ENCODE data around the gene ST6GALNAC3.
"Not testable (repeated sequence)": the region's sequence is repeated elsewhere in the genome, so short reads cannot be mapped to it uniquely, and the experiment has no call there.

Gene ST6GALNAC3

DNA sequence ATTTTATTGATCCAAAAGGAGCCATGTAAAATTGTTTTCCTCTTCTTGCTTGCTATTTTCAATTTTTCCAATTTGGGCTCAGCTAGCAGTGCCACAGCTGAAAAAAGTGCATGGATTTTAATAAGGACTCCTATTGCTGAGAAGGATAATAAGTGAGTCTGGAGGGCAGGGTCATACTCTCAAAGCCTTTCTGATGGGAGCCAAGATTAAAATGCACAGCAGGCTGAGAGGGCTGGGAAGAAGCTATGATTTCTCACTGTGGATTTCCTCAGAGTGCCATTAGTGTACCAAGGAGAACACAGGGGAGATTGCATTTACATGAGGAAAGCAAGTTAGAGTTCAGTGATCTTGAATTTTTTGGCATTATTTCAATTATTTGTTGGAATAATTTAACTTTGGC is 261.3 kb downstream of the ST6GALNAC3 start:
- Histone ChIP-seq H3K27me3 (ENCODE audit: control insufficient read depth, insufficient read depth, low read length) (no peaks in the 10 kb centered on the region), H3K4me1 (ENCODE audit: control insufficient read depth, insufficient read depth, low read length) (peaks cover 6% of the 10 kb centered on the region), H3K9ac (ENCODE audit: low read depth, low read length) (no peak overlapping the region), H3K4me2 (ENCODE audit: low read length) (no peak overlapping the region), H3K36me3 (ENCODE audit: insufficient read depth, low read length) (no peaks in the 10 kb centered on the region), H3K4me3 (ENCODE audit: low read length) (no peak overlapping the region), H3K9me3 (replicated peaks; ENCODE audit: low read length) (no peaks in the 10 kb centered on the region)

DNA sequence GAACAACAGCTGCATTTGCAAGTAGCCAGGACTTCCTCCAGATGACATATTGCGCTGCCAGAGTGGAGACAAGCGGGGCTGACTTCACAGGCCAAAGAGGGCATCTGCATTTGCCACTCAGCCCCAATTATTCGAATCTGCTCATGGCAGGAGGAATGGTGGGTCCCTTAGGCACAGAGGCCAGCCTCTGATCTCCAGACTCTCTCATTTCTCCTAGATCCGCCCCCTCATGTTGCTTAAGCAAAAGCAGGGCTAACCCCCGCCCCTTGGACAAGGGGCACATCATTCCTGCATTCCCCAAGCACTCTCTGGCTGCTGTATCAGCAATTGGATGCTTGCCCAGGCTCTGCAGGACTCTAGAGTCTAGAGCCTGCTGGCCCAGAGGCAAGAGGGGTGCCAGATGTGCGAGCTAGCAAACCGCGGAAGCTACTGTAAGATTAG is 262.4 kb downstream of the ST6GALNAC3 start:
- Histone ChIP-seq H3K4me2 (ENCODE audit: low read length) (peak overlapping the region; percentile 35), H3K9ac (ENCODE audit: low read depth, low read length) (no peak overlapping the region), H3K36me3 (ENCODE audit: insufficient read depth, low read length) (no peaks in the 10 kb centered on the region), H3K4me1 (ENCODE audit: control insufficient read depth, insufficient read depth, low read length) (peaks cover 6% of the 10 kb centered on the region), H3K9me3 (replicated peaks; ENCODE audit: low read length) (no peaks in the 10 kb centered on the region), H3K4me3 (ENCODE audit: low read length) (no peak overlapping the region), H3K27me3 (ENCODE audit: control insufficient read depth, insufficient read depth, low read length) (no peaks in the 10 kb centered on the region)

DNA sequence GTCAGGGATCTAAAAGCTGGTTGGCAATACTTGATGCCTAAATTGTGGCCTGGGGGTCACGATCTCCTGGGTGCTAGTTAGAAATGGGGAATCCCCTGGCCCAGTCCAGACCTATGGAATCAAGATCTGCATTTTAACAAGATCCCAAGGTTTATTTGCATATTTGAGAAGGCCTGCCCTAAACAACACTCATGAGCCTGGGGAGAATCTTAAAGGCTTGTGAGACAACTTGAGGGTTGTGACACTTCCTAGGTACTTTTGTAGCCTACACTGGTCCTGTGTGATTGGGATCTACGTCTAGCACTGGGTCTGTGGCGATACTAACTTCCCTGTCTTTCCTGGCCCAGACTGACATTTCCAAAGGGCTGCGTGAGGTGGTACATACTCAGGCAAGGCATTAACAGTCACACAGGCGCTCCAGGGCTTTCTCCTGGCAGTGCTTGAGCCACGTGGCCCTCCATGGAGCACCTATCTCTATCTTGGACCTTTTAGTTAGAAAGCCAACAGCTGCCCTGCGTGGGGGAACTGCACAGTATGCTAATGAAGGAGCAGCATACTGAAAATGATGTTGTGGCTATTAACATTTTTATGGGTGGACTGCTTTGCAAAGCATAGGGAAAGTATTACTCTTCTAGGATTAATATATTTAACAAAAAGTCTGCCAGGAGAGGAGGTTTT is 263.1 kb downstream of the ST6GALNAC3 start:
- no peaks in the 10 kb centered on the region for H3K9me3 ChIP-seq (replicated peaks; ENCODE audit: low read length)
- H3K4me2 ChIP-seq (ENCODE audit: low read length), result peak overlapping the region; percentile 35
- H3K36me3 ChIP-seq (ENCODE audit: insufficient read depth, low read length), result no peaks in the 10 kb centered on the region
- H3K27me3 ChIP-seq (ENCODE audit: control insufficient read depth, insufficient read depth, low read length), result no peaks in the 10 kb centered on the region
- H3K4me1 ChIP-seq (ENCODE audit: control insufficient read depth, insufficient read depth, low read length), result peaks cover 6% of the 10 kb centered on the region
- H3K9ac ChIP-seq (ENCODE audit: low read depth, low read length), result no peak overlapping the region
- H3K4me3 ChIP-seq (ENCODE audit: low read length), result no peak overlapping the region

DNA sequence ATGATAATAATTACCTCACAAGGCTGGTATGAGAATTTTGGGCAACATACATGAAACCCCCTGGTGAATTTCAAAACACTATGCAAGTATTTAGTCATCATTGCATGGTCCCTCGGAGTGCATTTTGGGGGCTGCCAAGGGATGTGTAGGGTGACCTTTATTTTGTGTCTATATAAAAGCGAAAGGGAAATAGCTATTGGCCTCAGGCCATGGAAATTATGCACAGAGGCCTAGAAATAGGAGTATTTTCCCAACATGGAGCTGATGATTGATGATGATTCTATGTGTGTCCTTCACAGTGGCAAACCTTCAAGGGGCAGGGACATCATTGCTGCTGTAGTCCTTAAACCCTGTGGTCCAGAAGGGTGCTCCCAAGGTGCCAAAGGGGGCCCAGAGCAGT is 265.5 kb downstream of the ST6GALNAC3 start:
- Histone ChIP-seq H3K36me3 (ENCODE audit: insufficient read depth, low read length) (no peaks in the 10 kb centered on the region), H3K9me3 (replicated peaks; ENCODE audit: low read length) (no peaks in the 10 kb centered on the region), H3K9ac (ENCODE audit: low read depth, low read length) (no peak overlapping the region), H3K27me3 (ENCODE audit: control insufficient read depth, insufficient read depth, low read length) (peaks cover 3% of the 10 kb centered on the region), H3K4me2 (ENCODE audit: low read length) (no peak overlapping the region), H3K4me3 (ENCODE audit: low read length) (no peak overlapping the region), H3K4me1 (ENCODE audit: control insufficient read depth, insufficient read depth, low read length) (peaks cover 6% of the 10 kb centered on the region)

DNA sequence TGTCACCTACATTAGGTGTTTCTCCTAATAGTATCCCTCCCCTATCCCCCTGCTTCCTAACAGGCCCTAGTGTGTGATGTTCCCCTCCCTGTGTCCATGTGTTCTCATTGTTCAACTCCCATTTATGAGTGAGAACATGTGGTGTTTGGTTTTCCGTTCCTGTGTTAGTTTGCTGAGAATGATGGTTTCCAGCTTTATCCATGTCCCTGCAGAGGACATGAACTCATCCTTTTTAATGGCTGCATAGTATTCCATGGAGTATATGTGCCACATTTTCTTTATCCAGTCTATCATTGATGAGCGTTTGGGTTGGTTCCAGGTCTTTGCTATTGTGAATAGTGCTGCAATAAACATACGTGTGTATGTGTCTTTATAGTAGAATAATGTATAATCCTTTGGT is 267.3 kb downstream of the ST6GALNAC3 start:
- H3K9ac ChIP-seq (ENCODE audit: low read depth, low read length); H3K27me3 ChIP-seq (ENCODE audit: control insufficient read depth, insufficient read depth, low read length); H3K4me1 ChIP-seq (ENCODE audit: control insufficient read depth, insufficient read depth, low read length); H3K4me2 ChIP-seq (ENCODE audit: low read length); H3K9me3 ChIP-seq (replicated peaks; ENCODE audit: low read length); H3K4me3 ChIP-seq (ENCODE audit: low read length); H3K36me3 ChIP-seq (ENCODE audit: insufficient read depth, low read length): not testable (repeated sequence)

DNA sequence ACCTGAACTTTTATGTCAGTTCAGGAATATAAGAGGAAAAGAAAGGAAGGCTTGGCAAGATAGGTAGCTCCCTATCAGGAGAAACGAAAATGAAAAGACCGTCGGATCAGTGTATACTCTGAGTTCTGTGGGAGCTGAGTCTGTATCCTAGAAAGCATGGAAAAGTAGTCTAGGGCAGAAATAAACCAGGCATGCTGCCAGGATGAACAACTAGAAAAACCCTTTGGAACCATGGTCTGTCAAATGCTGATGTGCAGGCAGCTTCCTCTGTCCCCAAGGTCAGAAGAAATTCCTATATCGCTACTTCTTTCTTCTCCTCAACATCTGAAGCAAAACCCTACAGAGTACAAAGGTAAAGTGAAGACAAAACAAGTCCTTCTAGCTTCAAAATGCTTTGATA is 268.8 kb downstream of the ST6GALNAC3 start:
- peaks cover 3% of the 10 kb centered on the region for H3K27me3 ChIP-seq (ENCODE audit: control insufficient read depth, insufficient read depth, low read length)
- no peak overlapping the region for H3K4me3 ChIP-seq (ENCODE audit: low read length)
- H3K4me2 ChIP-seq (ENCODE audit: low read length), result no peak overlapping the region
- H3K9ac ChIP-seq (ENCODE audit: low read depth, low read length), result no peak overlapping the region
- H3K9me3 ChIP-seq (replicated peaks; ENCODE audit: low read length), result no peaks in the 10 kb centered on the region
- no peaks in the 10 kb centered on the region for H3K36me3 ChIP-seq (ENCODE audit: insufficient read depth, low read length)
- H3K4me1 ChIP-seq (ENCODE audit: control insufficient read depth, insufficient read depth, low read length), result no peaks in the 10 kb centered on the region

DNA sequence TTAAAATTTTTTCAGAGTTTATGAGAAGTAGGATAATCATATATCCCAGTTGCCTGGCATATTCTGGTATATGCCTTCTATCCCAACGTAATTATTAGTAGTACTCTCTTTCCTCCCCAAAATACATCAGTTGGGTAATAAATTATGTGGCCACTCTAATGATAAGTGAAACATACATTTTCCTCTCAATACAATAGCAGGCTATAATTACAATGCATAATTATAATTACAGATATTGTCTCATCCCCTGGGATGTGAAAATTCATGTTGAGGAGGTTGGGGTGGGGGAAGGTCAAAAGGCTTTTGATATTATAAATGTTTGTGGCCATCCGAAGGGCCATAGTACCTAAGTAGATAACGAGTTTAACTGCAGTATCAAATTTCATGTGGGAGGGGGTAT is 277.1 kb downstream of the ST6GALNAC3 start:
- Histone ChIP-seq H3K9ac (ENCODE audit: low read depth, low read length) (no peak overlapping the region), H3K9me3 (replicated peaks; ENCODE audit: low read length) (no peaks in the 10 kb centered on the region), H3K4me3 (ENCODE audit: low read length) (no peak overlapping the region), H3K36me3 (ENCODE audit: insufficient read depth, low read length) (no peaks in the 10 kb centered on the region), H3K4me2 (ENCODE audit: low read length) (no peak overlapping the region), H3K27me3 (ENCODE audit: control insufficient read depth, insufficient read depth, low read length) (no peaks in the 10 kb centered on the region), H3K4me1 (ENCODE audit: control insufficient read depth, insufficient read depth, low read length) (no peaks in the 10 kb centered on the region)

DNA sequence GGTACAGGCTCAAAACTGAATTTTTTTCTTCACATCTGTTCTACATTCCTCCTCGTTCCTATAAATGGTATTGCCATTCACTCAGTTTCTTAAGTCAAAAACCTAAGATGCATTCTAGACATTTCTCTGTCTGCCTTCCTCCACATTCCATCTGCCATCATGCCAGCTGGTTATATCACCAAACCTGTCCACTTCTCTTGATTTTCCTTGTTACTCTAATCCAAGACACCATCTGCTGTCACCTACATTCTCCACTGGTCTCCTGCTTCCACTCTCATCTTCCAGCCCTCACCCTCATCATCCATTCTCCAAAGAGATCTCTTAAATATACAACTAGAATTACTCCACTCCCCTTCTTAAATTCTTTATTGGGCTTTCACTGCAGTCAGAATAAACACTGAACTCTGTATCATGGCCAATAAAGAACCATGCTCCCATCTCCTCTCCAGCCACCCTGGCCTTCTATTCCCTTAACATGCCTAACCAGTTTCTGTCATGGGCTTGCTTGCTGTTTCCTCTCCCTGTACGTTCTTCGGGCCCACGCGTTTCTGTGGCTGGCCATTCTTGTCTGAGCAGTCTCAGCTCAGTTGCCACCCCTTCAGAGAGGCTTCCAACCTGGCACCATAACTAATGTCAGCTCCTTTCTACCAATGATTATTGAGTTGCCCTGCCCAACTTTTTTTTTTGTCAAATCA is 278.3 kb downstream of the ST6GALNAC3 start:
- Histone ChIP-seq H3K4me3 (ENCODE audit: low read length) (no peak overlapping the region), H3K36me3 (ENCODE audit: insufficient read depth, low read length) (no peaks in the 10 kb centered on the region), H3K9me3 (replicated peaks; ENCODE audit: low read length) (no peaks in the 10 kb centered on the region), H3K4me2 (ENCODE audit: low read length) (no peak overlapping the region), H3K27me3 (ENCODE audit: control insufficient read depth, insufficient read depth, low read length) (no peaks in the 10 kb centered on the region), H3K4me1 (ENCODE audit: control insufficient read depth, insufficient read depth, low read length) (no peaks in the 10 kb centered on the region), H3K9ac (ENCODE audit: low read depth, low read length) (no peak overlapping the region)

DNA sequence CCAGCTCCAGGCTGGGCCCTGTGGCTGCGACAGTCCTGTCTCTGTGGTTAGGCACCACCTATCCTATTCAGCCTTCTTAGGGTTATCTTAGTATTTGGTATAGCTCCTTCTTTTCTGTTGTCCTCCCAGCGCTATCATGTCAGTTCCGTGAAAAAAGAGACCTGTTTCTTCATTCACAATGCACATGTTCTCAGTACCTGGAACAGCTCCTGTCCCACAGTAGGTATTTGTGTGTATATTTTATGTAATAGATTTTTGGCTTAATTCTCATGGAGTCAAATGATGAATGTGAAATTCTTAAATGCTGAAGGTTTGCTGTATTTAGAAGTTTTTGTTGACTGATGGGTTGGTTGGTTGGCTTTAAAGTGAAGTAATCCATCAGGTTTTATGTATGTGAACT is 279.7 kb downstream of the ST6GALNAC3 start:
- H3K36me3 ChIP-seq (ENCODE audit: insufficient read depth, low read length), result no peaks in the 10 kb centered on the region
- H3K4me3 ChIP-seq (ENCODE audit: low read length), result no peak overlapping the region
- H3K4me1 ChIP-seq (ENCODE audit: control insufficient read depth, insufficient read depth, low read length), result no peaks in the 10 kb centered on the region
- H3K9me3 ChIP-seq (replicated peaks; ENCODE audit: low read length), result no peaks in the 10 kb centered on the region
- no peaks in the 10 kb centered on the region for H3K27me3 ChIP-seq (ENCODE audit: control insufficient read depth, insufficient read depth, low read length)
- no peak overlapping the region for H3K9ac ChIP-seq (ENCODE audit: low read depth, low read length)
- H3K4me2 ChIP-seq (ENCODE audit: low read length), result no peak overlapping the region

DNA sequence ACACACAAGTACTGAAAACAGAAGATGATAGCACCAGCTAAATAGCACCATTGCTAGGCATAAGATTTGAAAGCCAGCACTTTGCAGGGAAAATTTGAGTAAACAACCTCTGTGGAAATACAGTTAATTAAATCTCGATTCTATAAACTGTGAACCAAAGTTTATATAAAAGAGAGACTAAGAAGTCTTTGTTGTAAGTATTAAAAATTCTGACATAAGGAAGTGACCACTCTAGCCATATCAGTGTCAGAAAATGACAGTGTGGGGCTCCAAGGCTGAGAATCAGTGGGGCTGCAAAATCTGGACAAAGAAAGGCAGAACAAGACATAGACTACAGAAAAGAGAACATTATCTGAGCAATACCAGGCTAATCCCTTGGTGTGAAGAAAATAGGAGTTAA is 292.2 kb downstream of the ST6GALNAC3 start:
- no peaks in the 10 kb centered on the region for H3K27me3 ChIP-seq (ENCODE audit: control insufficient read depth, insufficient read depth, low read length)
- no peaks in the 10 kb centered on the region for H3K4me1 ChIP-seq (ENCODE audit: control insufficient read depth, insufficient read depth, low read length)
- no peak overlapping the region for H3K4me2 ChIP-seq (ENCODE audit: low read length)
- H3K36me3 ChIP-seq (ENCODE audit: insufficient read depth, low read length), result no peaks in the 10 kb centered on the region
- no peak overlapping the region for H3K4me3 ChIP-seq (ENCODE audit: low read length)
- H3K9me3 ChIP-seq (replicated peaks; ENCODE audit: low read length), result no peaks in the 10 kb centered on the region
- no peak overlapping the region for H3K9ac ChIP-seq (ENCODE audit: low read depth, low read length)

DNA sequence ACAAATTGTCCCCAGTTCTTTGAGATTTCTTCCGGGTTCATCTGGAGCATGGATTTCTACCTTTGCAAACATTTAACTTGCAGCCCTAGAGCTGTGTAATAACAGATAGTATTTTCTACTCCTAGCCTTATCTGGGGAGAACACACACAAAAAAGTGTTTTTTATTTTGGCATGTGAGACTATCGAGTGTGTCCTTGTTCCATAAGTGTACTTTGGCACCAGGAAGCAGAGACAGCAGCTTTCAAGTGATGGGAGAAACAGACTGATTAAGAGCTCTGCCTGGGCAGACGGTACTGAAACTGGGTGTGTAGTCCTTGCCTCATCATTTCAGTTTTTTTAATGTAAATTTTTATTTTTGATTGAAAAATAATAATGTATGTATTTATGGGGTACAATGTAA is 297.4 kb downstream of the ST6GALNAC3 start:
- Histone ChIP-seq H3K4me3 (ENCODE audit: low read length) (no peak overlapping the region), H3K4me2 (ENCODE audit: low read length) (no peak overlapping the region), H3K27me3 (ENCODE audit: control insufficient read depth, insufficient read depth, low read length) (no peaks in the 10 kb centered on the region), H3K9ac (ENCODE audit: low read depth, low read length) (no peak overlapping the region), H3K36me3 (ENCODE audit: insufficient read depth, low read length) (no peaks in the 10 kb centered on the region), H3K4me1 (ENCODE audit: control insufficient read depth, insufficient read depth, low read length) (no peaks in the 10 kb centered on the region), H3K9me3 (replicated peaks; ENCODE audit: low read length) (no peaks in the 10 kb centered on the region)

DNA sequence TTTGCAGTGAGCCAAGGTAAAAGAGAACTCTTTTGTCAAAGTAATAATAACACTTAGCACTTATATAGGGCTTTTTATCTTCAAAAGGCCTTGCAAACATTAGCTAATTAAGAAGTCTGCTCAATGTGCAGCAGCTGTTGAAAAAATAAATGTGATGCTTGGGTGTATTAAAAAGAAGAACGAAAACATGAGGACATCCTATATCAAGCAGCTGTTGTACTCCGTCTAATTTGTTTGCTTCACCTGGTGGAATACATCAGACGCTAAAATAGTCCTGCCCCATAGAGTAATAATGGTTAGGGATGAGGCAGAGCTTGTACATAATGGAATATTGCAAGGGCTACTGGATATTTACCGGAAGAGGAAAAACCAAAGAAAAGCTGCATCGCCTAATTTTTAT is 299.5 kb downstream of the ST6GALNAC3 start:
- Histone ChIP-seq H3K4me3 (ENCODE audit: low read length) (no peak overlapping the region), H3K4me1 (ENCODE audit: control insufficient read depth, insufficient read depth, low read length) (no peaks in the 10 kb centered on the region), H3K27me3 (ENCODE audit: control insufficient read depth, insufficient read depth, low read length) (no peaks in the 10 kb centered on the region), H3K36me3 (ENCODE audit: insufficient read depth, low read length) (no peaks in the 10 kb centered on the region), H3K4me2 (ENCODE audit: low read length) (no peak overlapping the region), H3K9me3 (replicated peaks; ENCODE audit: low read length) (no peaks in the 10 kb centered on the region), H3K9ac (ENCODE audit: low read depth, low read length) (no peak overlapping the region)
